ENCODE measurements around the gene UPP1.
A peak's percentile ranks its signal among the peaks of the same experiment; 100 is the strongest.
"Not testable (repeated sequence)": the region's sequence is repeated elsewhere in the genome, so short reads cannot be mapped to it uniquely, and the experiment has no call there.

UPP1 gene

DNA sequence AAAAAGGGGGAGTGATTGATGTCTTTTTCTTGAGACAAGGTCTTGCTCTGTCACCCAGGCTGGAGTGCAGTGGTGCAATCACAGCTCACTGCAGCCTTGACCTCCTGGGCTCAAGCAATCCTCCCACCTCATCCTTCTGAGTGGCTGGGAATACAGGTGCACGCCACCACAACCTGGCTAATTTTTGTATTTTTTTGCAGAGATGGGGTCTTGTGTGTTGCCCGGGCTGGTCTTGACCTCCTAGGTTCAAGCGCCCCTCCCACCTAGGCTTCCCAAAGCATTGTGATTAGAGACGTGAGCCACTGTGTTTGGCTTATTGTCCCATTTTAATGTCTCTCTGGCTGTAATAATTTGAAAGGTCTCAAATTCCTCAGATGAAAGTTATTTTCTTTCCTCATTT is 21.8 kb downstream of the UPP1 start:
- FAIRE-seq, result no peak
- DNase-seq (ENCODE audit: low spot score), result no peak

DNA sequence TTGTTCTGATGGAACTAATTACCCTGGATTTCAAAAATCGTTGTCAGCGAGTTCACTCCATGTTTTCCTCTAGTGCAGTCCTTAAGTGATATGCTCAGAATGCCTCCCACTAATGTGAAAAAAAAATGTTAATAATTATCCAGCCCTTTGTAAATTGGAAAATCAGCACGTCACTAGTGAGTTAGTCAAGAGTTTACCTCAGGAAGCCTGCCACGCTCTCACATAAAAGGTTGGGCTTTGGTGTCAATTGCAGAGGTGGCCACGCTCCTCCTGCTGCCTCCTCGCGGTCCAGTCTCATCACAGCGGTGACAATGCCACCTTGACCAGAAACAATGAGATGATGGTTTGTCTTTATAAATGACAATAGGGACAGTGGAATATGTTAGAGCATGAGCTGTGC is 22.5 kb downstream of the UPP1 start:
- no peak for DNase-seq (ENCODE audit: low spot score)
- FAIRE-seq, result peak; percentile 77

GRCh38 chr7:48112401-48113165 is 23.5 kb downstream of the UPP1 start:
- peak; percentile 52 for FAIRE-seq
- DNase-seq (ENCODE audit: low spot score), result no peak

DNA sequence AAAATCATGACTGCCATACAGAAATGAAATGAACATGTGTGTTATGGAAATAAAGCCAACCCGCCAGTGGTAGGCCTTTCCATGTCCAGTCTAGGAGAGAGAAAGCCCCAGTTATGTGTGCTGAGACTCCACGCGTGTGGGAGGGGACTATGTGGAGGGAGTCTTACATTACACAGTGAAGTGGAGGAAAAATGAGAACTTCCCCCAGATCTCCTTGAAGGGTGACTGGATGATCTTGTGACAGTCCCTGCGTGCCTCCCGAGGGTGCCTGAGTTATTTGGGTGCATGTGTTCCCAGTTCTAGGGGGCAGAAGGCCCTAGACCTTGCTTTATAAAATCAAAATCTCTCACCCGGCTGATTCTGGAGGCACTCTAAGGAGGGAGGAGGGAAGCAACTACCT is 24.2 kb downstream of the UPP1 start:
- FAIRE-seq (no peak), DNase-seq (ENCODE audit: low spot score) (no peak)

- DNase-seq (ENCODE audit: low spot score) (no peak), FAIRE-seq (no peak)
Observed at GRCh38 chr7:48114115-48114514, 25.1 kb downstream of the UPP1 start.

DNA sequence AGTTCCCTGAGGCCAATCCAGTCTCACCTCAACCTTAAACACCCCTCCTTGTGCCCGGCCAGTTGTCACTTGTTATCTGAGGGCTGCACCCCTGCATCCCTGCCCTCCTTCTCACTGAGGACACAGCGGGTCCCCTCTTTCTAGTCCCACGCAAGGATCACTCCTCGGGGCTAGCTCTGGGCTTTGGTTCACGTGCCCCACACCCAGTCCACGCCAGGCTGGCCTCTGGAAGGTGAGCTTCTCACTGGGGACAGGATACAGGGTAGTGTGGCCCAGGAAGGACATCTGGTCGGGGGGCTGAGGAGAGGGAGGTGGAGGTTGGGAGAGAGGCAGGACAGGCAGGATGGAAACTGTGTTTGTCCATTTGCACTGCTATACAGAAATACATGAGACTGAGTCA is 25.5 kb downstream of the UPP1 start:
- FAIRE-seq (no peak), DNase-seq (ENCODE audit: low spot score) (no peak)

GRCh38 chr7:48116043-48116442 is 27.0 kb downstream of the UPP1 start:
- DNase-seq (ENCODE audit: low spot score) (no peak), FAIRE-seq (peak; percentile 96)

- DNase-seq (ENCODE audit: low spot score) (no peak), FAIRE-seq (no peak)
Observed at GRCh38 chr7:48118041-48118440, 29.0 kb downstream of the UPP1 start.

DNA sequence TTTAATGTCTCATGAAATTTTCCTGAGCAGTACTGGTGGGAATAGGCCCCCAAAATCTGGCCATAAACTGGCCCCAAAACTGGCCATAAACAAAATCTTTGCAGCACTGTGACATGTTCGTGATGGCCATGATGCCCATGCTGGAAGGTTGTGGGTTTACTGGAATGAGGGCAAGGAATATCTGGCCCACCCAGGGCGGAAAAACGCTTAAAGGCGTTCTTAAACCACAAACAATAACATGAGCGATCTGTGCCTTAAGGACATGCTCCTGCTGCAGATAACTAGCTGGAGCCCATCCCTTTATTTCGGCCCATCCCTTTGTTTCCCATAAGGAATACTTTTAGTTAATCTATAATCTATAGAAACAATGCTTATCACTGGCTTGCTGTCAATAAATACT is 31.5 kb downstream of the UPP1 start:
- FAIRE-seq; DNase-seq (ENCODE audit: low spot score): not testable (repeated sequence)

GRCh38 chr7:48126037-48126436 is 37.0 kb downstream of the UPP1 start:
- FAIRE-seq (no peak), DNase-seq (ENCODE audit: low spot score) (no peak)

- DNase-seq (ENCODE audit: low spot score), result no peak
- peak; percentile 68 for FAIRE-seq
Observed at GRCh38 chr7:48130658-48131108, 41.6 kb downstream of the UPP1 start.

DNA sequence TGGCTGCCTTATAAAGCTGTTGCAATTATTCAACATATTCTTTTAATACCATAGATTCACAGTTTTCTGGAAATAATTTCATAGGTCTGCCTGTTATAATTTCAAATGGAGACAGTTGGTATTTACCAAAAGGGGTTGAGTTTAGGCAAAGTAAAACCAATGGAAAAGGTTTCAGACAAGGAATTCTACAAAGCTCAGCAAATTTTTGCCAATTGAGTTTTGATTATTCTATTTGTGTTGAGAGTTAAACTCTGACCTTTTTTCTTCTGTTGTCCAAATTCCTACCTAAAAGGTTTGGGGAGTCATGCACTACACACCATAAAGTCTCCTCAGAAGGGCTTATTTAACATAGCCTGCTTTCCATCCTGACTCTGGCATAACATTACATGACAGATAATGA is 43.7 kb downstream of the UPP1 start:
- FAIRE-seq, result no peak
- DNase-seq (ENCODE audit: low spot score), result no peak

DNA sequence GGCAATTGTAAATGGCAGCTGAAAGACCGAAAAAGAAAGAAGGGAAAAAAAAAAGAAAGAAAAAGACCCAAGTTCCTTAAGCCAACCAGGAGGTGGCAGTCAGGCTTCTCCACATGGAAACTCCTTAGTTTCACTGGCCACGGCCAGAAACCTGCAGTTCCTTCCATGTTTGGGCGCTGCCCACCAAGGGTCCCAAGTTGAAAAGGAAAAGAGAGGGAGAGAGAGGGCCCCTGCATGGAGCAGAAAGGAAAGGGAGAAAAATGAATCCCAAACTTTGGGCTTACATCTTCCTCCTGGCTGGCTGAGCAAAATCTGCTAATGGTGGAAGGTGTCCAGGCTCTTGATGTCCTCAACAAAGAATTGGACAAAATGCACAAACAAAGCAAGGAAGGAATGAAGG is 50.4 kb downstream of the UPP1 start:
- no peak for FAIRE-seq
- peak; percentile 56 for DNase-seq (ENCODE audit: low spot score)

GRCh38 chr7:48140001-48140681 is 51.1 kb downstream of the UPP1 start:
- FAIRE-seq (peak; percentile 13), DNase-seq (ENCODE audit: low spot score) (no peak)

GRCh38 chr7:48141521-48141920 is 52.5 kb downstream of the UPP1 start:
- FAIRE-seq (no peak), DNase-seq (ENCODE audit: low spot score) (no peak)

DNA sequence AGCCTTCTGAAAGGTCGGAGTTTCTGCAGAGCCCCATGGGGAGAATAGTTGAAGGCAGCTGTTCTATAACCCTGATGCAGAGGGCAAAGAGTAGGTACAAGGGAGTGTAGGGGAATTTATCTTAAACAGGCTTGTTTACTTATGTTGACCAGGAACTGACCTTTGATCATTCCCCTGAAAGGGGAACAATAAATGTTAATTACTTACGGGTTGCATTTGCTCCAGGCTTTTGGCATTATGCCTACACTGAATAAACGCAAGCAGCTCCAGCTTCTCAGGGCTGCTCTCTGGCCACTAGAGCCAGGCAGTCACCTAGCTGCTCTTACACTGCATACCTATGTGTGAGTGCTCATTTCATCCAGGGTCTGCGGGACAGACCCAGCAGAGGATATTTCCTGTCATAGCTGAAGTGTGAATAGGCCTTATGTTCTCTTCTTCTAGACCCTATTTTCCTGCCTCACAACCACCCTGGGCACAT is 55.3 kb downstream of the UPP1 start:
- FAIRE-seq, result no peak

DNA sequence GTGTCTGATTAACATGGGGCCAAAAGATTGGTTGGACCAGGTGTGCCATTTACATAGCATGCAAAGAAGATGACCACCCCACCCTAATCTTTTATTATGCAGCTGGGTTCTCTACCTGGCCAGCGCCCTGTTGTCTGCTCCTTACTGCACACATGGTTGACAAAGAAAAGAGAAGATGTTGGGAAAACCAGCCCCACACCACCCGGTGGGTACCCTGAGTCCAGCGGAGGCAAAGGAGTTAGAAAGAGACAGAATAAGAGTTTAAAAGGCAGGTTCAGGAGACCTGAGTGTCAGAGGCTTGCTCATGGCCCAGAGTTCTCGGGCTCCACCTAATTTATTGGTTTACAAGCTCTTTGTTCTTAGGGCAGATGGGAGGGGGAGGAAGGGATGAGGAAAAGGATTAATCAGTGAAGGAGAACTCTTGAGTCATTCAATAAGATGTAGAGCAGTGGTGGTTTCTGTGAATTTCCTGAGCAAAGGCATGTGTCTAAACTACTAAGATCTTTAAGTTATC is 58.1 kb downstream of the UPP1 start:
- FAIRE-seq (no peak), DNase-seq (ENCODE audit: low spot score) (no peak)

More for the DNA sequence above, 55.3 kb downstream of the UPP1 start:
- DNase-seq (ENCODE audit: low spot score), result no peak

- DNase-seq (ENCODE audit: low spot score); FAIRE-seq: not testable (repeated sequence)
Observed at GRCh38 chr7:48147690-48148089, 58.6 kb downstream of the UPP1 start.

DNA sequence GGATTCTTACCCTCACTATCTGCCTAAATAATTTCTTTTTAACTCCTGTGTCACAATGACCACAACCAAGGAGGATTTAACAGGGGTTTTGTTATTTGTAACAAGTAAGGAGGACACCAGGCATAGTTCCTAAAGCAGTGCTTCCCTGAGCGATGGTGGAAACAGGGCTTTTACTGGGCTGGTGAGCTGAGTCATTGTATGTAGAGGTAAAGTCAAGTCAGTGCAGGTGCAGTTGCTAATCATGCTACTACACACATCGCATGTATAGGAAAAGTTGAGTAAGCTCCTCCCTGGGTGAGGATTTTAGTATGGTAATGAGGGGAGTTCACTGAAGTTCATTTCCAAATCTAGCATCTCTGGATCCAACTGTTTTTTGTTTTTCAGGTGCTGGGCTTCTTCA is 59.2 kb downstream of the UPP1 start:
- FAIRE-seq (no peak), DNase-seq (ENCODE audit: low spot score) (no peak)

DNA sequence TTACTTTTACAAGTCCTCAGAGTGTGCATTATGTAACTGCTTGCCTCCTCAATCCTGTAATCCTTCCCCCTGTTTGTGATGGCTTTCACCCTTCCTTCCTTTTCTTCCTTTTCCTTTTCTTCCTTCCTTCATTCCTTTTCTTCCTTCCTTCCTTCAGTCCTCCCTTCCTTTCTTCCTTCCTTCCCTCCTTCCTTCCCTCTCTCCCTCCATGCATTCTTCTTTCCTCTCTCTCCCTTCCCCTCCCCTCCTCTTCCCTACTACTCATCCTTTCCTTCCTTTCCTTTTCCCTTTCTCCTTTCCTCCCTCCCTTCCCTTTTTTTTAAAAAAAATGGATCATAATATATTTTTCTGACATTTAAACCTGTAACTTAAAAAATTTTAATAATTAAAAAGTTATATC is 60.0 kb downstream of the UPP1 start:
- no peak for FAIRE-seq

DNA sequence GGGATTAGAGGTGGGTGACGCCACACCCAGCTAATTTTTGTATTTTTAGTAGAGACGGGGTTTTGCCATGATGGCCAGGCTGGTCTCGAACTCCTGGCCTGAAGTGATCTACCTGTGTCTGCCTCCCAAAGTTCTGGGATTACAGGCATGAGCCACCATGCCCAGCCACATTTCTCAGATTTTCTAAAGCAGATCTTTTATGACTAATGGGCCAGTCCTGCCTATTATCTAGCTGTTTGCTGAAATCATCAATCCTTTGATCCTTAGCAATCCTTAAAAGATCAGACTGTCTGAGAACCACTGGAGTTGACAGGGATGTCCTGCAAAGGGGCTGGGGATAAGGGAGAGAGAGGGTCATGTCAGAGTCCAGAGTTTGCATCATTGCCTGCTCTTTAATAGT is 61.0 kb downstream of the UPP1 start:
- FAIRE-seq, result no peak
- no peak for DNase-seq (ENCODE audit: low spot score)

More for the DNA sequence above, 60.0 kb downstream of the UPP1 start:
- DNase-seq (ENCODE audit: low spot score), result no peak

DNA sequence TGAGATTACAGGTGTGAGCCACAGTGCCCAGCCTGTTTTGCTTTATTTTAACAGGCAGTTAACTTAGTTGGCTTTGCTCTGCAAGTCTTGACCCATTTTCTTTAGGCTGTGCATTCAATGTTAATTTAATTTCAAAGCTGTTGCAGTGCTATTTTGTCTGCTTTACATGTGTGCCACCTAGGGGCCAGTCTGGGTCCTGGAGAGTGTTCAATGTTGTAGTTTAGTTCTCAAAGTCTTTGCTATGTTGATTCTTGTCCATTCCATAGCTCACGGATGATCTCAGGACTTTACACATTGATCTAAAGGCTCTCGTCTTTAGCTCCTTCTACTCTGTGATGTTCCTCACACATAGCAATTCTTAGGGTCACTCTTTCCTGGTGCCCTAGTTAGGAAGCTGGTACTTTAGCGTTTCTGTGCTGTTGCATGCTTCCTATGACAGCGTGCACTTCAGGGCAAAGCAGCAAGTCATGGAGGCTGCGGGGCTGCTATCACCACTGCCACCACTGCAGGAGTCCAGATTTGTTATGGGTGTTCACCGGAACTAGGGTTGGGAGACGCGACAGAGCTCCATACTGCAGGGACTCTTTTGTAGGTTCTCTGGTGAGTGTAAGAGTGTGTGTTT is 65.8 kb downstream of the UPP1 start:
- DNase-seq (ENCODE audit: low spot score) (peak; percentile 60), FAIRE-seq (no peak)
